GM12878 (cell line): Measurements from ENCODE around the gene KIF1C.

Source experiments
- CTCF ChIP-seq, 3 experiments: IDR thresholded peaks in 2 of 3; conservative IDR thresholded peaks in 1 of 3; 2 replicates each; pipeline ENCODE4 v1.5.1; 2011; ENCODE audit warnings: low read depth in 3 of 3, low read length in 3 of 3, mild to moderate bottlenecking in 3 of 3, control low read depth in 2 of 3, moderate library complexity in 2 of 3, inconsistent platforms in 1 of 3, mixed read lengths in 1 of 3; ENCODE audit not compliant: control insufficient read depth in 2 of 3, insufficient read depth in 1 of 3; ENCODE audit errors: extremely low read depth in 1 of 3
- NR2F1 ChIP-seq: fragments of 450-650 bp; conservative IDR thresholded peaks from 2 replicates; pipeline ENCODE4 v1.6.1; 2017; ENCODE audit warnings: mild to moderate bottlenecking
- STAT3 ChIP-seq: IDR thresholded peaks from 2 replicates; pipeline ENCODE4 v1.6.1; 2011; ENCODE audit warnings: low read depth, low read length, improper control_type of control experiment
- TCF12 ChIP-seq: IDR thresholded peaks from 2 replicates; pipeline ENCODE4 v1.6.1; 2011; ENCODE audit warnings: low read depth, mild to moderate bottlenecking, low read length
- ZNF274 ChIP-seq: IDR thresholded peaks from one replicate; pipeline ENCODE4 v1.8.0; 2011; ENCODE audit not compliant: insufficient read length, insufficient read depth

GRCh38 chr17:5034651-5035050 lies 36.9 kb downstream of the KIF1C start:
- TF ChIP-seq TCF12 (no peak), STAT3 (no peak), ZNF274 (no peak), CTCF (IDR thresholded peaks at IDR 0.05 in 2 of 3, conservative IDR thresholded peaks at IDR 0.05 in 1 of 3; ENCODE audit: control insufficient read depth in 2 of 3, extremely low read depth in 1 of 3, insufficient read depth in 1 of 3, low read depth in 3 of 3, low read length in 3 of 3) (no peak), NR2F1 (no peak)
